Left ventricle myocardium inferior (tissue), 1 donor: Measurements from ENCODE around the gene SPATA20. TPM values are rescaled to one million over a fixed set of nuclear protein-coding genes. Genes with fewer than 3 reads are reported as not detected.

Experiments
- DNase-seq: peaks from one replicate; pipeline ENCODE4 v3.0.0-alpha.2; 2020
- H3K27ac ChIP-seq: fragments of 200-600 bp; replicated peaks from 2 replicates; pipeline ENCODE4 v1.8.0; 2021
- H3K27me3 ChIP-seq: fragments of 200-600 bp; 2 replicates; pipeline ENCODE4 v1.8.0; 2021; ENCODE audit warnings: low read depth
- H3K36me3 ChIP-seq: fragments of 200-600 bp; 2 replicates; pipeline ENCODE4 v1.8.0; 2021
- H3K4me1 ChIP-seq: fragments of 200-600 bp; 2 replicates; pipeline ENCODE4 v1.8.0; 2021
- H3K4me3 ChIP-seq: fragments of 200-600 bp; 2 replicates; pipeline ENCODE4 v1.8.0; 2021; ENCODE audit warnings: mild to moderate bottlenecking, moderate library complexity
- H3K9me3 ChIP-seq: fragments of 200-600 bp; replicated peaks from 2 replicates; pipeline ENCODE4 v1.8.0; 2021
- CTCF ChIP-seq: fragments of 200-600 bp; IDR thresholded peaks from 2 replicates; pipeline ENCODE4 v1.8.0; 2021; ENCODE audit warnings: antibody characterized with exemption, mild to moderate bottlenecking, borderline replicate concordance
- intact Hi-C: fragments of 100-400 bp; cut with micrococcal nuclease; formaldehyde crosslinking; loops from one replicate; pipeline ENCODE4 v1.11.0; 2022
- total RNA-seq: library from RNA; stranded (reverse); fragmentation: NEBNext Ultra II Directional; extraction: Animal tissue kit (Norgen Biotek cat#: 25700); gene quantifications from one replicate; pipeline ENCODE4 v1.2.1, GENCODE V29; 2021
- donor health status: DM: no; HTN: yes; CAD: no; lungs with severe emphysema.

Gene SPATA20
- total RNA-seq, 1 donor from 2014 or later: 66.3 TPM

- intact Hi-C loops: no loop called here
- no peak for TF ChIP-seq CTCF
- Histone ChIP-seq H3K27me3 (peaks cover 9% of the 10 kb centered on the region), H3K36me3 (no peaks in the 10 kb centered on the region), H3K27ac (no peak overlapping the region), H3K9me3 (no peaks in the 10 kb centered on the region), H3K4me1 (peaks cover 29% of the 10 kb centered on the region), H3K4me3 (no peak overlapping the region)
- DNase-seq: no peak
Measured at GRCh38 chr17:50580646-50581045, 33.7 kb downstream of the SPATA20 start.

- Histone ChIP-seq H3K36me3 (no peaks in the 10 kb centered on the region), H3K4me1 (peaks cover 32% of the 10 kb centered on the region), H3K27ac (no peak overlapping the region), H3K9me3 (no peaks in the 10 kb centered on the region), H3K27me3 (peaks cover 9% of the 10 kb centered on the region), H3K4me3 (no peak overlapping the region)
- no peak for TF ChIP-seq CTCF
- intact Hi-C loops: no loop called here
- no peak for DNase-seq
Measured at GRCh38 chr17:50581316-50581715, 34.3 kb downstream of the SPATA20 start.

GRCh38 chr17:50582741-50583140, 35.8 kb downstream of the SPATA20 start:
- no peak for TF ChIP-seq CTCF
- DNase-seq: peak; percentile 50

GRCh38 chr17:50583641-50584040, 36.7 kb downstream of the SPATA20 start:
- H3K27me3 ChIP-seq: peaks cover 9% of the 10 kb centered on the region
- peak overlapping the region; percentile 48 for H3K4me3 ChIP-seq
- peak overlapping the region; percentile 81 for H3K27ac ChIP-seq
- intact Hi-C loops: no loop called here
- peak; percentile 58 for DNase-seq
- no peak for TF ChIP-seq CTCF
- H3K4me1 ChIP-seq: peaks cover 43% of the 10 kb centered on the region
- no peaks in the 10 kb centered on the region for H3K9me3 ChIP-seq
- no peaks in the 10 kb centered on the region for H3K36me3 ChIP-seq

More at GRCh38 chr17:50582741-50583140, 35.8 kb downstream of the SPATA20 start:
- intact Hi-C loops: no loop called here
- Histone ChIP-seq H3K4me3 (no peak overlapping the region), H3K4me1 (peaks cover 37% of the 10 kb centered on the region), H3K27ac (peak overlapping the region; percentile 81), H3K36me3 (no peaks in the 10 kb centered on the region), H3K27me3 (peaks cover 9% of the 10 kb centered on the region), H3K9me3 (no peaks in the 10 kb centered on the region)

- Histone ChIP-seq H3K36me3 (no peaks in the 10 kb centered on the region), H3K27ac (peak overlapping the region; percentile 81), H3K9me3 (no peaks in the 10 kb centered on the region), H3K4me3 (peak overlapping the region; percentile 48), H3K27me3 (peaks cover 6% of the 10 kb centered on the region), H3K4me1 (peaks cover 47% of the 10 kb centered on the region)
- intact Hi-C loops: no loop called here
- no peak for TF ChIP-seq CTCF
- DNase-seq: no peak
Measured at GRCh38 chr17:50584116-50584515, 37.1 kb downstream of the SPATA20 start.
